Activated CD4-positive, CD25-positive, alpha-beta regulatory T cell treated with anti-CD3 and anti-CD28 coated beads, Interleukin-2, amount 50 U/mL, for 16 hours (primary cell): ENCODE results near the gene ADAMTS17.
"Not testable (repeated sequence)": the region's sequence is repeated elsewhere in the genome, so short reads cannot be mapped to it uniquely, and the experiment has no call there.

Experiments used
- DNase-seq: peaks from one replicate; pipeline ENCODE4 v3.0.0-alpha.2; 2020; ENCODE audit warnings: low read depth, low spot score

Gene ADAMTS17

GRCh38 chr15:99980752-99981151, 361.0 kb downstream of the ADAMTS17 start:
- no peak for DNase-seq

- not testable (repeated sequence) for DNase-seq
Measured at GRCh38 chr15:99979886-99980285, 361.9 kb downstream of the ADAMTS17 start.

- DNase-seq: no peak
Measured at GRCh38 chr15:99979371-99979770, 362.4 kb downstream of the ADAMTS17 start.

GRCh38 chr15:99978426-99978825, 363.3 kb downstream of the ADAMTS17 start:
- DNase-seq: no peak

GRCh38 chr15:99977929-99978328, 363.8 kb downstream of the ADAMTS17 start:
- DNase-seq: no peak

- no peak for DNase-seq
Measured at GRCh38 chr15:99976811-99977271, 364.9 kb downstream of the ADAMTS17 start.

GRCh38 chr15:99976000-99976399, 365.8 kb downstream of the ADAMTS17 start:
- no peak for DNase-seq

GRCh38 chr15:99974246-99974645, 367.5 kb downstream of the ADAMTS17 start:
- DNase-seq: no peak

- no peak for DNase-seq
Measured at GRCh38 chr15:99973351-99973750, 368.4 kb downstream of the ADAMTS17 start.

GRCh38 chr15:99970891-99971430, 370.8 kb downstream of the ADAMTS17 start:
- no peak for DNase-seq

GRCh38 chr15:99969261-99969920, 372.4 kb downstream of the ADAMTS17 start:
- DNase-seq: no peak

- no peak for DNase-seq
Measured at GRCh38 chr15:99967841-99968371, 373.9 kb downstream of the ADAMTS17 start.

- no peak for DNase-seq
Measured at GRCh38 chr15:99966815-99967214, 375.0 kb downstream of the ADAMTS17 start.

- DNase-seq: no peak
Measured at GRCh38 chr15:99965376-99965775, 376.4 kb downstream of the ADAMTS17 start.

- no peak for DNase-seq
Measured at GRCh38 chr15:99963976-99964375, 377.8 kb downstream of the ADAMTS17 start.

- DNase-seq: no peak
Measured at GRCh38 chr15:99963096-99963825, 378.5 kb downstream of the ADAMTS17 start.

GRCh38 chr15:99962006-99962561, 379.7 kb downstream of the ADAMTS17 start:
- no peak for DNase-seq

GRCh38 chr15:99961011-99961441, 380.7 kb downstream of the ADAMTS17 start:
- DNase-seq: no peak

- no peak for DNase-seq
Measured at GRCh38 chr15:99959326-99959725, 382.4 kb downstream of the ADAMTS17 start.

GRCh38 chr15:99958426-99959097, 383.2 kb downstream of the ADAMTS17 start:
- no peak for DNase-seq

- DNase-seq: no peak
Measured at GRCh38 chr15:99957642-99958013, 384.1 kb downstream of the ADAMTS17 start.
